ENCODE results near the gene CDC42. TPM values are rescaled to one million over a fixed set of nuclear protein-coding genes. Genes with fewer than 3 reads are reported as not detected.

The CDC42 gene
- total RNA-seq, 2 experiments from 2014 or later = 310 to 314 TPM

DNA sequence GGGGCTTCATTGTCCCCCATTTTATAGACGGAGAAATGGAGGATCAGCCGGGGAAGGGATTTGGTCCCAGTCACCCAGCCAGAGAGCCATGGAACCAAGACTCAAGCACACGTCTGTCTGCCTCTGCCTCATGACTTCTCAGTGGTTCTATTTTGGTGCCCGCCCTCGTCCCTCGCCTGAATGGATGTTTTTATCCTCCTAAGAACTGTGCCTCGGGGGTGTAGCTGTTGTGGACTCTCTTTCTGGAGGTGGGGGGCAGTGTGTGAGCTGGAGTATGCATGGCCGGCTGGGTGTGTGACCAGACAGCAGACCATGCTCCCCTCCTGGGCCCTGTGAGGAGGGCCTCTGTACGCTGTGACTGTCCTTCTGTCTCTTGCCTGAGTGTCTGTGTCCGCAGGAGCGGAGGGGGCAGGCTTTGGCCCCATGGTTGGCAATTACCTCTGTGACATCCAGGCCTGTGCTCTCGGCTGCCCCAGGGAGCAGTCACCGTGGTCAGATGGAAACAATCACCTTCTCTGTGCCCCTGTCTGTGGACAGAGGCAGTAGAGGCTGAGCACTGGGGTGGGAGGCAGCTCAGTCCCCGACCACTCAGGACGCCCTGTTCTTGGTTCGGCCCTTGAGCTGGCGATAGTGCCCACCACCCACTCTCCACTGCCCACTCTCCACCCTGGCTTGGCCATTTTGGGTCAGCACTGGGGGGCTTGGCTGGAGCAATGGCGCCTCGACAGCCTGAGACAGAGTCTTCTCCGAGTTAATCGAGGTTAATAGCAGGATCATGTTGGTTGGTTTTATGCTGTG is 70.0 kb downstream of the CDC42 start:
- ChIA-PET POLR2A (no interaction called here), CTCF (interaction anchor here (1.0 to 1.2 kb wide), 3 partner anchors 9 to 17 kb away, joined by 3 to 4 read pairs (median 3); no protein-coding TSS in a partner anchor)
- Mint-ChIP-seq H3K4me1 (ENCODE audit: low read depth) (peaks cover 10% of the 10 kb centered on the region), H3K36me3 (peaks cover 5% of the 10 kb centered on the region), H3K9me3 (no peaks in the 10 kb centered on the region), H3K27ac (no peak overlapping the region), H3K27me3 (no peaks in the 10 kb centered on the region), H3K4me3 (no peak overlapping the region)
- DNase-seq = no peak
- intact Hi-C loops (cut with micrococcal nuclease) = no loop called here

DNA sequence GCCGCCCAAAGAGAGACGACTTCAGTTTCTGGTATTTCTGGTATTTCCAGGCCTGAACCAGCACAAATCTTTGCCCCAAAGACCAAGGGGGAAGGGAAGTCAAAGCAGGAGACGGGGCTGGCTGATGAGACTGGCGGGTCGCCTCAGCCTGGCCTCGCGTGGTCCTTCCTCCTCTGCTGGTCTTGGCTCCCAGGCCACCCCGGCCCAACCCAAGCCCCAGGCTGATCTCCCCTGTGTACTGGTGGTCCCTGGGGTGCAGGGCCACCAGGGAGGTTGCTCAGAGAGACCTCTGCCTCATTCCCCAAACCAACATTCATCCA is 70.5 kb downstream of the CDC42 start:
- ChIA-PET CTCF (interaction anchor here (1.0 kb wide), 1 partner anchor 10 kb away, joined by 3 read pairs; no protein-coding TSS in a partner anchor), POLR2A (no interaction called here)
- no peak overlapping the region for H3K4me3 Mint-ChIP-seq
- no peaks in the 10 kb centered on the region for H3K27me3 Mint-ChIP-seq
- H3K9me3 Mint-ChIP-seq = no peaks in the 10 kb centered on the region
- DNase-seq = no peak
- no peak overlapping the region for H3K27ac Mint-ChIP-seq
- H3K36me3 Mint-ChIP-seq = peaks cover 5% of the 10 kb centered on the region
- peaks cover 7% of the 10 kb centered on the region for H3K4me1 Mint-ChIP-seq (ENCODE audit: low read depth)
- intact Hi-C loops (cut with micrococcal nuclease) = no loop called here

- no peaks in the 10 kb centered on the region for H3K27me3 Mint-ChIP-seq
- H3K4me3 Mint-ChIP-seq = no peak overlapping the region
- intact Hi-C loops (cut with micrococcal nuclease) = no loop called here
- H3K36me3 Mint-ChIP-seq = peaks cover 5% of the 10 kb centered on the region
- POLR2A ChIA-PET = interaction anchor here (0.6 kb wide), 1 partner anchor 103 kb away, joined by 3 read pairs; no protein-coding TSS in a partner anchor
- H3K9me3 Mint-ChIP-seq = no peaks in the 10 kb centered on the region
- H3K4me1 Mint-ChIP-seq (ENCODE audit: low read depth) = peaks cover 2% of the 10 kb centered on the region
- no peak overlapping the region for H3K27ac Mint-ChIP-seq
- no peak for DNase-seq
- CTCF ChIA-PET = interaction anchor here (1.0 to 1.4 kb wide), 2 partner anchors 9 to 292 kb away, joined by 3 read pairs; no protein-coding TSS in a partner anchor
These were observed 71.4 kb downstream of the CDC42 start for GRCh38 chr1:22123901-22124404.

- no peaks in the 10 kb centered on the region for H3K9me3 Mint-ChIP-seq
- POLR2A ChIA-PET = no interaction called here
- no peak overlapping the region for H3K4me3 Mint-ChIP-seq
- peaks cover under 1% of the 10 kb centered on the region for H3K36me3 Mint-ChIP-seq
- intact Hi-C loops (cut with micrococcal nuclease) = no loop called here
- no peaks in the 10 kb centered on the region for H3K27me3 Mint-ChIP-seq
- CTCF ChIA-PET = interaction anchor here (1.4 kb wide), 1 partner anchor 291 kb away, joined by 3 read pairs; no protein-coding TSS in a partner anchor
- no peaks in the 10 kb centered on the region for H3K4me1 Mint-ChIP-seq (ENCODE audit: low read depth)
- H3K27ac Mint-ChIP-seq = no peak overlapping the region
- no peak for DNase-seq
These were observed 72.2 kb downstream of the CDC42 start for GRCh38 chr1:22124592-22125229.

GRCh38 chr1:22126531-22126930 is 74.0 kb downstream of the CDC42 start:
- CTCF ChIA-PET = no interaction called here
- Mint-ChIP-seq H3K27ac (no peak overlapping the region), H3K4me3 (no peak overlapping the region), H3K9me3 (no peaks in the 10 kb centered on the region), H3K4me1 (ENCODE audit: low read depth) (no peaks in the 10 kb centered on the region), H3K36me3 (no peaks in the 10 kb centered on the region), H3K27me3 (no peaks in the 10 kb centered on the region)
- POLR2A ChIA-PET = no interaction called here
- intact Hi-C loops (cut with micrococcal nuclease) = no loop called here
- no peak for DNase-seq

GRCh38 chr1:22127248-22127647 is 74.7 kb downstream of the CDC42 start:
- no peak overlapping the region for H3K4me3 Mint-ChIP-seq
- H3K9me3 Mint-ChIP-seq = no peaks in the 10 kb centered on the region
- H3K27me3 Mint-ChIP-seq = no peaks in the 10 kb centered on the region
- DNase-seq = no peak
- no peaks in the 10 kb centered on the region for H3K36me3 Mint-ChIP-seq
- H3K4me1 Mint-ChIP-seq (ENCODE audit: low read depth) = no peaks in the 10 kb centered on the region
- H3K27ac Mint-ChIP-seq = no peak overlapping the region
- intact Hi-C loops (cut with micrococcal nuclease) = no loop called here
- POLR2A ChIA-PET = no interaction called here
- CTCF ChIA-PET = no interaction called here

- ChIA-PET POLR2A (no interaction called here), CTCF (no interaction called here)
- intact Hi-C loops (cut with micrococcal nuclease) = no loop called here
- no peaks in the 10 kb centered on the region for H3K27me3 Mint-ChIP-seq
- DNase-seq = no peak
- H3K9me3 Mint-ChIP-seq = no peaks in the 10 kb centered on the region
- no peaks in the 10 kb centered on the region for H3K36me3 Mint-ChIP-seq
- no peak overlapping the region for H3K27ac Mint-ChIP-seq
- no peaks in the 10 kb centered on the region for H3K4me1 Mint-ChIP-seq (ENCODE audit: low read depth)
- H3K4me3 Mint-ChIP-seq = no peak overlapping the region
These were observed 75.2 kb downstream of the CDC42 start for GRCh38 chr1:22127731-22128130.

GRCh38 chr1:22128392-22128791 is 75.9 kb downstream of the CDC42 start:
- Mint-ChIP-seq H3K4me3 (no peak overlapping the region), H3K36me3 (no peaks in the 10 kb centered on the region), H3K27ac (no peak overlapping the region), H3K4me1 (ENCODE audit: low read depth) (no peaks in the 10 kb centered on the region), H3K9me3 (no peaks in the 10 kb centered on the region), H3K27me3 (no peaks in the 10 kb centered on the region)
- ChIA-PET CTCF (interaction anchor here (1.8 kb wide), 1 partner anchor 288 kb away, joined by 4 read pairs; no protein-coding TSS in a partner anchor), POLR2A (no interaction called here)
- intact Hi-C loops (cut with micrococcal nuclease) = no loop called here
- DNase-seq = no peak

DNA sequence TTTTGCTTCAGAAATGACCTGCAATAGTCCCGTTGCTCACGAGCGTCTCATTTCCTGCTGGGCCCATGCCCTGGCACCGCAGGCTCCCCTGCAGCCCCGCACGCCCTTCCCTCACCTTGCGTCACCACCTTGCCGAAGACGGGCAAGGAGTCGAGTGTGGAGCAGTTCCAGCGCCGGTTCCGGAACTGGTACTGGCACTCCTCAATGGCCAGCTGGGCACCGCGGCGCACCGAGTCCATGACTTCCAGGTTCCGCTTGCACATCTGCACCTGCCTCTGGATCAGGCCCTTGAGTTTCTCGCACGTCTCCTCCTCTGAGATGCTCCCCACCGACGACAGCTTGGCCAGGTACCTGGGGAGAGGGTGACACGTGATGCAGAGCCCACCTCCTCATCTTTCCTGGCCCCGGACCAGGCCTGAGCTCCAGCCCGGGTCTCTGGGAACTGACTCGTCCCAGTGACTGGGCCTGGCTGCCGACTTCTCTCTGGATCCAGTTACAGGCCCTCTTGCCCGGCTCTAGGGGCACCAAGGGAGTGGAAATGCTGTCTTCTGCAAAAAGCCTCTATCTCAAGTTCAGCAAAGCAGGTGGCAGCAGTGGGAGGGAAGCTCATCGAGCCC is 77.1 kb downstream of the CDC42 start:
- Mint-ChIP-seq H3K27me3 (no peaks in the 10 kb centered on the region), H3K4me3 (no peak overlapping the region), H3K36me3 (no peaks in the 10 kb centered on the region), H3K27ac (no peak overlapping the region), H3K4me1 (ENCODE audit: low read depth) (no peaks in the 10 kb centered on the region), H3K9me3 (no peaks in the 10 kb centered on the region)
- intact Hi-C loops (cut with micrococcal nuclease) = loop anchor here (2.0 kb wide), 1 partner anchor 287 kb away; no protein-coding TSS in a partner anchor
- no peak for DNase-seq
- ChIA-PET POLR2A (no interaction called here), CTCF (interaction anchor here (1.8 kb wide), 1 partner anchor 287 kb away, joined by 4 read pairs; no protein-coding TSS in a partner anchor)

- no peaks in the 10 kb centered on the region for H3K4me1 Mint-ChIP-seq (ENCODE audit: low read depth)
- ChIA-PET POLR2A (no interaction called here), CTCF (interaction anchor here (0.9 to 4.3 kb wide), 8 partner anchors 9 to 511 kb away, joined by 3 to 30 read pairs (median 4); no protein-coding TSS in a partner anchor)
- H3K36me3 Mint-ChIP-seq = no peaks in the 10 kb centered on the region
- H3K9me3 Mint-ChIP-seq = no peaks in the 10 kb centered on the region
- intact Hi-C loops (cut with micrococcal nuclease) = loop anchor here (2.0 kb wide), 1 partner anchor 286 kb away; no protein-coding TSS in a partner anchor
- H3K4me3 Mint-ChIP-seq = no peak overlapping the region
- H3K27ac Mint-ChIP-seq = no peak overlapping the region
- DNase-seq = no peak
- H3K27me3 Mint-ChIP-seq = no peaks in the 10 kb centered on the region
These were observed 78.6 kb downstream of the CDC42 start for GRCh38 chr1:22131062-22131461.

- Mint-ChIP-seq H3K27me3 (no peaks in the 10 kb centered on the region), H3K27ac (no peak overlapping the region), H3K36me3 (no peaks in the 10 kb centered on the region), H3K4me3 (no peak overlapping the region), H3K9me3 (no peaks in the 10 kb centered on the region), H3K4me1 (ENCODE audit: low read depth) (no peaks in the 10 kb centered on the region)
- CTCF ChIA-PET = interaction anchor here (0.6 to 4.3 kb wide), 10 partner anchors 9 to 510 kb away, joined by 3 to 30 read pairs (median 4); no protein-coding TSS in a partner anchor
- peak; percentile 67 for DNase-seq
- POLR2A ChIA-PET = no interaction called here
- intact Hi-C loops (cut with micrococcal nuclease) = loop anchor here (1.0 to 2.0 kb wide), 2 partner anchors 144 to 285 kb away; no protein-coding TSS in a partner anchor
These were observed 79.5 kb downstream of the CDC42 start for GRCh38 chr1:22131875-22132486.
